ENCODE data around the gene SACS.

GRCh38 chr13:23383151-23383550 is 50.4 kb downstream of the SACS start:
- TF ChIP-seq CTCF (IDR thresholded peaks at IDR 0.05; ENCODE audit: borderline replicate concordance, extremely low read depth, low read length, poor library complexity, severe bottlenecking), result no peak
- TF ChIP-seq EZH2 (IDR thresholded peaks at IDR 0.05; ENCODE audit: borderline replicate concordance, low read depth, low read length, severe bottlenecking), result no peak
